Adipose tissue (tissue), 3 donors: ENCODE results near the gene CXCL17. TPM values are rescaled to one million over a fixed set of nuclear protein-coding genes. Genes with fewer than 3 reads are reported as not detected.
"Not testable (repeated sequence)": the region's sequence is repeated elsewhere in the genome, so short reads cannot be mapped to it uniquely, and the experiment has no call there.

Experiments used
- H3K27ac ChIP-seq: one replicate; pipeline ENCODE4 v1.5.1; 2013; ENCODE audit warnings: low read depth, low read length
- WGBS, 3 donors: extraction: QIAGEN DNeasy Blood & Tissue Kit; methylation state at CpG; one replicate each; pipeline ENCODE4 v1.1.7; 2013; 5-methylcytosine and 5-hydroxymethylcytosine counted together
- polyA plus RNA-seq, 3 donors: library from polyadenylated mRNA; stranded (reverse); fragments of 200-250 nt; gene quantifications; one replicate each; pipeline ENCODE4 v1.2.3, GENCODE V29; 2013
- donor health status: healthy with polysubstance abuse.
- donor health status: Bipolar disorder and iron deficiency.
- donor health status: healthy.

The CXCL17 gene
- polyA plus RNA-seq: 10 to 100 TPM in 2 of 3 donors, 1 to 10 TPM in 1; 2.1 to 26.5 (median 14.5) TPM

GRCh38 chr19:42442833-42443232, at the start of gene CXCL17:
Gene CXCL17, minus strand, starts transcription at chr19:42442946. Its CDS starts 114 bp downstream, at chr19:42442832.
- whole genome bisulfite sequencing, 3 donors: 58 to 84% (median 83%) methylated on average over 7 of the region's 7 CpGs

GRCh38 chr19:42488783-42489521, 46.2 kb upstream of the CXCL17 start:
- no peak overlapping the region for H3K27ac ChIP-seq
- WGBS, 3 donors: 71 to 91% (median 79%) methylated on average over 6 of the region's 6 CpGs

More at GRCh38 chr19:42442833-42443232, at the start of gene CXCL17:
- H3K27ac ChIP-seq: no peak within 1 kb of the TSS

- no peak overlapping the region for H3K27ac ChIP-seq
- WGBS, 3 donors: 81 to 95% (median 94%) methylated on average over 3 of the region's 3 CpGs
Observed at GRCh38 chr19:42487798-42488178, 45.0 kb upstream of the CXCL17 start.

DNA sequence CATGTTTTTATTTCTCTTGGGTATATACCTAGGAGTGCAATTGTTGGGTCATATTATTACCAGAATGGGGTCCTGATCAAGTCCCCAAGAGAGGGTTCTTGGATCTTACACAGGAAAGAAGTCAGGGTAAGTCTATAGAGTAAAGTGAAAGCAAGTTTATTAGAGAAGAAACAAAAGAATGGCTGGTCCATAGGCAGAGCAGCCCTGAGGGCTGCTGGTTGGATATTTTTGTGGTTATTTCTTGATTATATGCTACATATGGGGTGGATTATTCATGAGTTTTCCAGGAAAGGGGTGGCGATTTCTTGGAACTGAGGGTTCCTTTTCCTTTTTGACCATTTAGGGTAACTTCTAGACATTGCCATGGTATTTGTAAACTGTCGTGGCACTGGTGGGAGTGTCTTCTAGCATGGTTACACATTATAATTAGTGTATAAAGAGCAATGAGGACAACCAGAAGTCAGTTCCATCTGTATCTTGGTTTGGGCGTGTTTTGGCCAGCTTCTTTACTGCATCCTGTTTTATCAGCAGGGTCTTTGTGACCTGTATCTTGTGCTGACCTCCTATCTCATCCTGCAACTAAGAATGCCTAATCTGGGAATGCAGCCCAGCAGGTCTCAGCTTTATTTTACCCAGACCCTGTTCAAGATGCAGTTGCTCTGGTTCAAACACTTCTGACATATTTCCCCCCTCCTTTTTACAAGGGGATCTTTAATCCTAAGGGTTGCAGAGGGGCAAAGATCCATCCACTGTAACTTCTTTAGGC, 44.5 kb upstream of the CXCL17 start:
- no peak overlapping the region for H3K27ac ChIP-seq
- WGBS, 3 donors: 83 to 86% (median 84%) methylated on average over 3 of the region's 3 CpGs

- 68 to 79% (median 74%) methylated on average over 4 of the region's 4 CpGs for WGBS, 3 donors
- H3K27ac ChIP-seq: not testable (repeated sequence)
Observed at GRCh38 chr19:42485036-42485435, 42.3 kb upstream of the CXCL17 start.

GRCh38 chr19:42480335-42481095, 37.8 kb upstream of the CXCL17 start:
- no peak overlapping the region for H3K27ac ChIP-seq
- 25 to 35% (median 33%) methylated on average over 7 of the region's 7 CpGs for WGBS, 3 donors

GRCh38 chr19:42479736-42480135, 37.0 kb upstream of the CXCL17 start:
- 94 to 96% (median 95%) methylated on average over 9 of the region's 9 CpGs for WGBS, 3 donors
- no peak overlapping the region for H3K27ac ChIP-seq

GRCh38 chr19:42478765-42479311, 36.1 kb upstream of the CXCL17 start:
- 94 to 99% (median 98%) methylated on average over 2 of the region's 2 CpGs for whole genome bisulfite sequencing, 3 donors
- H3K27ac ChIP-seq: no peak overlapping the region

DNA sequence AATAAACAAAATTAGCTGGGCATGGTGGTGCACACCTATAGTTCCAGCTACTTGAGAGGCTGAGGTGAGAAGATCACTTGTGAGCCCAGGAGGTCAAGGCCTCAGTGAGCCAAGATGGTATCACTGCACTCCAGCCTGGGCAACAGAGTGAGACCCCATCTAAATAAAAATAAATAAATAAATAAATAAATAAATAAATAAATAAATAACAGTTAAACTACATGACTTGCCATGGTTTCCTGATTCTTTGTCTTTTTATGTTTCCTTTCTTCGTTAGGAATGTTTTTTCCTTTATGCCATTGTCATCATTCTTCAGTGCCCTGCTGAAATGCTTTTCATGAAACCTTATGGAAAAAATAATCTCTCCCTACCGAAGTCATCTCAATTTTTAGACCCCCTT, 35.2 kb upstream of the CXCL17 start:
- WGBS, 3 donors: 77 to 93% (median 88%) methylated on average over 2 of the region's 2 CpGs
- no peak overlapping the region for H3K27ac ChIP-seq

- WGBS, 3 donors: 92 to 96% (median 95%) methylated on average over 2 of the region's 2 CpGs
- no peak overlapping the region for H3K27ac ChIP-seq
Observed at GRCh38 chr19:42477117-42477516, 34.4 kb upstream of the CXCL17 start.

DNA sequence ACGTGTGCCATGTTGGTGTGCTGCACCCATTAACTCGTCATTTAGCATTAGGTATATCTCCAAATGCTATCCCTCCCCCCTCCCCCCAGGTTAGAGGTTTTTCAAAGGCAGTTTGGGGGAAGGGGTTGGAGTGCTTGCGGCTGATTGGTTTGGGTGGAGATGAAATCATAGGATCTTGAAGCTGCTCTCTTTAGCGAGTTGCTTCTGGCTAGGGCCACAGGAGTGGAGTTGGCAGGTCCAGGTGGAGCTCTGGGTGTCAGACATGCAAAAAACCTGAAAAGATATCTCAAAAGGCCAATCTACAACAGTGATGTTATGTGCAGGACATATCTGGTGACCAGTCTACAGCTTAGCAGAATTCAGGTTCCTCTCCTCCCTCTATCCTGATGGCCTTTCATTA, 32.6 kb upstream of the CXCL17 start:
- 62 to 89% (median 83%) methylated on average over 2 to 4 of the region's 4 CpGs for WGBS, 3 donors
- H3K27ac ChIP-seq: no peak overlapping the region

DNA sequence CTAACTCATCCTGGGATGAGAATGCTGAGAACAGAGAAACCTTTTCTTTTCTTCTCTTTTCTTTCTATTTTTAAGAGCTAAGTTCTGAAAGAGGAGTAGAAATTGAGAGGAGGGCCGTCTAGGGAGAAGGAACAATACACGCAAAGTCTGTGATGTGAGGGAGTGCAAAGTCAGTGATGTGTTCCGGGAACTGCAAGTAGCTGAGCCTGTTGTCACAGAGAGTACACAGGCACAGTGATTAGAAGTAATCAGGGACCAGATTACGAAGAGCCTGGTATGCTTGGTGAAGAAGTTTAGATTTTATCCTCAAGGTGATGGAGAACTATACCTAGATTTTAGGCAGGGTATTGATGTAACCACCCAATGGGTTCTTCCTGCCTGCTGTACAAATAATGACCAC, 32.0 kb upstream of the CXCL17 start:
- WGBS, 3 donors: 68 to 73% (median 68%) methylated on average over 4 of the region's 4 CpGs
- no peak overlapping the region for H3K27ac ChIP-seq

DNA sequence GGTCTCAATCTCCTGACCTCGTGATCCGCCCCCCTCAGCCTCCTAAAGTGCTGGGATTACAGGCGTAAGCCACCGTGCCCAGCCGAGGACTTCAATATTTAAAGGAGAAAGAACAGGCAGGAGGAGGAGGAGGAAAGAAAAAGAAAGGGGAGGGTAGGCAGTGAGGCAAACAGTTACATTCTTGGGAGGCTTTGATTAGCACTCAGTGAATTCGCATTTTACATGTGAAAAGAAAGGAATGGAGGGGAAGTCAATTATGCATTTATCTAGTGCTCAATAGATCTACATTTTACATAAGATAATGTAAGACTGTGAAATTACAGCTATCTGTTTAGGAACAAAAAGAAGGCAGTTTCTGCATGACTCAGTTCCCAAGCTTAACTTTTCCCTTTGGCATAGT, 30.9 kb upstream of the CXCL17 start:
- WGBS, 3 donors: 65 to 75% (median 67%) methylated on average over 6 of the region's 6 CpGs
- no peak overlapping the region for H3K27ac ChIP-seq

- no peak overlapping the region for H3K27ac ChIP-seq
- WGBS, 3 donors: 90 to 91% (median 91%) methylated on average over 7 of the region's 7 CpGs
Observed at GRCh38 chr19:42472402-42473147, 29.8 kb upstream of the CXCL17 start.

- no peak overlapping the region for H3K27ac ChIP-seq
Observed at GRCh38 chr19:42471554-42472249, 29.0 kb upstream of the CXCL17 start.

DNA sequence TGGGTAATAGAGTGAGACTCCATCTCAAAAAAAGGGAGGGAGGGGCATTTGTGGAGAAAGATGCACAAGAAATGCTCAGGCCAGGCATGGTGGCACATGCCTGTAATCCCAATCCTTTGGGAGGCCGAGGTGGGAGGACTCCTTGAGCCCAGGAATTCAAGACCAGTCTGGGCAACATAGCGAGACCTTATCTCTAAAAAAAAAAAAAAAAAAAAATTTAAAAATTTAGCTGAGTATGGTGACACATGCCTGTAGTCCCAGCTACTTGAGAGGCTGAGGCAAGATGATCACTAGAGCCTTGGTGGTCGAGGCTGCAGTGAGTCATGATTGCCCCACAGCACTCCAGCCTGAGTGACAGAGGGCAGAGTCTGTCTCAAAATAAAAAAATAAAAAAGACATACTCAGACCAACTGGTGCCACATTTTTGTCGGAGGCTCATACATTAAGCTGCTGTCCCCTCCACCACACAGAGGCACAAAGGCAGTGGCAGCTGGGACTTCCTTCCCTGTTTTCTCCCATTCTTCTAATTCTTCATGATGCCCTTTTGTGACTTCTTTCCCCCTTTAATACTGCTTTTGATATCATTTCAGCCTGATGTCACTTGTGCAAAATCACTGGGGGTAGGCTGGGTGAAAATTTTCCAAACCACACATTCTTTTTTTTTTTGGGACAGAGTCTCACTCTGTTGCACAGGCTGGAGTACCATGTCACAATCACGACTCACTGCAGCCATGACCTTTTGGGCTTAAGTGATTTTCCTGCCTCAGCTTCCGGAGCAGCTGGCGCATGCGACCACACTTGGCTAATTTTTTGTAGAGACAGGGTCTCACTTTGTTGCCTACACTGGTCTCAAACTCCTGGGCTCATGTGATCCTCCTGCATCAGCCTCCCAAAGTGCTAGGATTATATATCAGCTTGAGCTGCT, 26.8 kb upstream of the CXCL17 start:
- 42 to 76% (median 44%) methylated on average over 8 of the region's 8 CpGs for WGBS, 3 donors
- H3K27ac ChIP-seq: no peak overlapping the region

More at GRCh38 chr19:42471554-42472249, 29.0 kb upstream of the CXCL17 start:
- 52 to 71% (median 70%) methylated on average over 7 of the region's 7 CpGs for WGBS, 3 donors
